HepG2 (cell line): ENCODE results near the gene ESPN. TPM values are rescaled to one million over a fixed set of nuclear protein-coding genes. Genes with fewer than 3 reads are reported as not detected.

Source experiments
- AHR ChIP-seq: IDR thresholded peaks from 2 replicates; pipeline ENCODE4 v1.6.1; 2018; ENCODE audit warnings: missing genetic modification reagents, missing compliant biosample characterization
- ARHGAP35 ChIP-seq: sonication (generic); formaldehyde crosslinking; IDR thresholded peaks from 2 replicates; pipeline ENCODE4 v1.9.0; 2022; ENCODE audit warnings: mild to moderate bottlenecking, inconsistent platforms, moderate library complexity, missing genetic modification reagents, borderline replicate concordance
- CBX1 ChIP-seq: IDR thresholded peaks from one replicate; pipeline ENCODE4 v1.6.1; 2016; ENCODE audit warnings: antibody characterized with exemption, low read depth
- EEA1 ChIP-seq: sonication (generic); formaldehyde crosslinking; IDR thresholded peaks from 2 replicates; pipeline ENCODE4 v1.5.1; 2020; ENCODE audit warnings: mild to moderate bottlenecking, missing genetic modification reagents, borderline replicate concordance
- MIXL1 ChIP-seq: IDR thresholded peaks from 2 replicates; pipeline ENCODE4 v1.6.1; 2016
- MLLT10 ChIP-seq: sonication (generic); formaldehyde crosslinking; IDR thresholded peaks from 2 replicates; pipeline ENCODE4 v1.4.0; 2020; ENCODE audit warnings: missing genetic modification reagents
- NFIB ChIP-seq: sonication (generic); formaldehyde crosslinking; IDR thresholded peaks from 2 replicates; pipeline ENCODE4 v1.9.0; 2021; ENCODE audit warnings: missing genetic modification reagents, mild to moderate bottlenecking, borderline replicate concordance
- ONECUT2 ChIP-seq: sonication (generic); formaldehyde crosslinking; IDR thresholded peaks from 2 replicates; pipeline ENCODE4 v1.4.0; 2020; ENCODE audit warnings: missing genetic modification reagents
- PAX8 ChIP-seq: sonication (generic); formaldehyde crosslinking; IDR thresholded peaks from 2 replicates; pipeline ENCODE4 v1.8.0; 2022; ENCODE audit warnings: mild to moderate bottlenecking, missing genetic modification reagents, borderline replicate concordance
- ZFY ChIP-seq: sonication (generic); formaldehyde crosslinking; IDR thresholded peaks from 2 replicates; pipeline ENCODE4 v1.4.0; 2020; ENCODE audit warnings: missing genetic modification reagents
- ZNF432 ChIP-seq: sonication (generic); formaldehyde crosslinking; IDR thresholded peaks from 2 replicates; pipeline ENCODE4 v1.5.0; 2020; ENCODE audit warnings: missing genetic modification reagents, mild to moderate bottlenecking, borderline replicate concordance
- ZNF564 ChIP-seq: sonication (generic); formaldehyde crosslinking; IDR thresholded peaks from 2 replicates; pipeline ENCODE4 v1.8.1; 2023; ENCODE audit warnings: mild to moderate bottlenecking, missing genetic modification reagents
- ZNF629 ChIP-seq: sonication (generic); formaldehyde crosslinking; conservative IDR thresholded peaks from 2 replicates; pipeline ENCODE4 v1.5.0; 2020; ENCODE audit warnings: missing genetic modification reagents
- polyA plus RNA-seq, 8 experiments: library from polyadenylated mRNA; depleted of rRNA in 3 of 8; stranded (reverse) in 7 of 8; unstranded in 1 of 8; fragments of >200 nt; fragmentation: Illumina TruSeq in 4 of 8; extraction: Trizol in 4 of 8; gene quantifications; 2 replicates each; pipeline versions ENCODE4 v1.2.1 to v1.2.3, GENCODE V29; 2011 to 2016; ENCODE audit warnings: low read depth in 4 of 8, missing spikeins in 1 of 8, mixed read lengths in 1 of 8; ENCODE audit not compliant: insufficient read depth in 1 of 8
- total RNA-seq, 5 experiments: library from RNA; depleted of rRNA; stranded (reverse); fragments of >200 nt; fragmentation: Illumina TruSeq; extraction: Trizol; gene quantifications; 2 replicates each; pipeline ENCODE4 v1.2.3, GENCODE V29; 2016; ENCODE audit warnings: low read depth in 1 of 5
- TF ChIP-seq, protein P1 (sequence below): sonication (generic); formaldehyde crosslinking; IDR thresholded peaks from 2 replicates; pipeline ENCODE4 v1.8.0; 2022; ENCODE audit warnings: mild to moderate bottlenecking, missing genetic modification reagents, moderate library complexity
- TF ChIP-seq, protein P2 (sequence below): sonication (generic); formaldehyde crosslinking; IDR thresholded peaks from 2 replicates; pipeline ENCODE4 v1.4.0; 2020; ENCODE audit warnings: mild to moderate bottlenecking, missing genetic modification reagents
- TF ChIP-seq, protein P3 (sequence below): sonication (generic); formaldehyde crosslinking; IDR thresholded peaks from 2 replicates; pipeline ENCODE4 v1.4.0; 2020; ENCODE audit warnings: mild to moderate bottlenecking, missing genetic modification reagents
- TF ChIP-seq, protein P4 (sequence below): IDR thresholded peaks from 2 replicates; pipeline ENCODE4 v1.6.1; 2016; ENCODE audit warnings: low read depth, control low read depth
- TF ChIP-seq, protein P5 (sequence below): sonication (generic); formaldehyde crosslinking; IDR thresholded peaks from 2 replicates; pipeline ENCODE4 v1.5.1; 2020; ENCODE audit warnings: mild to moderate bottlenecking, missing genetic modification reagents, moderate library complexity
- TF ChIP-seq, protein P6 (sequence below): sonication (generic); formaldehyde crosslinking; conservative IDR thresholded peaks from 2 replicates; pipeline ENCODE4 v1.4.0; 2020; ENCODE audit warnings: missing genetic modification reagents

Gene ESPN
- total and polyA plus RNA-seq, 2 of the 13 experiments (the other 11 are each of a cell fraction or from before 2014, with no cell fraction given): 48.6 to 54.2 TPM

DNA sequence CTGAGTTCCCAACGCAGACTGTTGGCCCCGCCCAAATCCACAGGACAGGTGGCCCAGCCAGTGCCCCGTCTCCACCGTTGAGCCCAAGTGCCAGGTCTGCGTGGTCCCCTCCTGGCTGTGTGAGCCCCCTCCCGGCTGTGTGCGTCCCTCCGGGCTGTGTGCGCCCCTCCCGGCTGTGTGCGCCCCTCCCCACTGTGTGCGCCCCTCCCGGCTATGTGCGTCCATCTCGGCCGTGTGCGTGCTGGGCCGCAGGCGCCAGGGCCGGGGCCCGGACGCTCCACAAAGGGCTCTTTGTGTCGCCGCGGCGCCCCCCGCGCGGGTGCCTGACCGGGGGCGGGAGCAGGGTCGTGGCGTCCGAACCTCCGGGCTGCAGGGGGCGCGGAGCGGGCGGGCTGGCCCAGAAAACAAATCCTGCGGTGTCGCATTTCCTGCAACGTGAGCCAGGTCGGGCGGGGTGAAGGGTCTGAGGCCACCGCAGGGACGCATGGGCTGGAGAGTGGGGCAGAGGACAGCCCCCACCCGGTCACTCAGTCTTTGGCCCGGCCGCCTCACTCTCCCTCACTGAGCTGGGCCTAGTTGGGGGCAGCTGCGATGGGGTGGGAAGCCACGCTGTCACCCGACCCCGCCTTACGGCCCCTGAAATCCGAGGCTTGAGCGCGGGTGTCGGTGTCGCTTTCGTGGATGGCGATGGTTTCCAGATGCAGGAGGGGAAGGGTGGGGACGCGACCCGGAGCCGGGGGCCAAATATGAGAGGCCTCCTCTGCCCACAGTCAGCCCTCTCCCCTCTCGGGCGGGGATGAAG lies 22.6 kb downstream of the ESPN start (continued):
- TF ChIP-seq, protein P1, sequence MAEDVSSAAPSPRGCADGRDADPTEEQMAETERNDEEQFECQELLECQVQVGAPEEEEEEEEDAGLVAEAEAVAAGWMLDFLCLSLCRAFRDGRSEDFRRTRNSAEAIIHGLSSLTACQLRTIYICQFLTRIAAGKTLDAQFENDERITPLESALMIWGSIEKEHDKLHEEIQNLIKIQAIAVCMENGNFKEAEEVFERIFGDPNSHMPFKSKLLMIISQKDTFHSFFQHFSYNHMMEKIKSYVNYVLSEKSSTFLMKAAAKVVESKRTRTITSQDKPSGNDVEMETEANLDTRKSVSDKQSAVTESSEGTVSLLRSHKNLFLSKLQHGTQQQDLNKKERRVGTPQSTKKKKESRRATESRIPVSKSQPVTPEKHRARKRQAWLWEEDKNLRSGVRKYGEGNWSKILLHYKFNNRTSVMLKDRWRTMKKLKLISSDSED (CRISPR knock-in tag): no peak
- TF ChIP-seq PAX8 (CRISPR knock-in tag): no peak
- TF ChIP-seq ARHGAP35 (CRISPR knock-in tag): peak; percentile 38; the same call in 1 of the 2 replicates
- TF ChIP-seq, protein P2, sequence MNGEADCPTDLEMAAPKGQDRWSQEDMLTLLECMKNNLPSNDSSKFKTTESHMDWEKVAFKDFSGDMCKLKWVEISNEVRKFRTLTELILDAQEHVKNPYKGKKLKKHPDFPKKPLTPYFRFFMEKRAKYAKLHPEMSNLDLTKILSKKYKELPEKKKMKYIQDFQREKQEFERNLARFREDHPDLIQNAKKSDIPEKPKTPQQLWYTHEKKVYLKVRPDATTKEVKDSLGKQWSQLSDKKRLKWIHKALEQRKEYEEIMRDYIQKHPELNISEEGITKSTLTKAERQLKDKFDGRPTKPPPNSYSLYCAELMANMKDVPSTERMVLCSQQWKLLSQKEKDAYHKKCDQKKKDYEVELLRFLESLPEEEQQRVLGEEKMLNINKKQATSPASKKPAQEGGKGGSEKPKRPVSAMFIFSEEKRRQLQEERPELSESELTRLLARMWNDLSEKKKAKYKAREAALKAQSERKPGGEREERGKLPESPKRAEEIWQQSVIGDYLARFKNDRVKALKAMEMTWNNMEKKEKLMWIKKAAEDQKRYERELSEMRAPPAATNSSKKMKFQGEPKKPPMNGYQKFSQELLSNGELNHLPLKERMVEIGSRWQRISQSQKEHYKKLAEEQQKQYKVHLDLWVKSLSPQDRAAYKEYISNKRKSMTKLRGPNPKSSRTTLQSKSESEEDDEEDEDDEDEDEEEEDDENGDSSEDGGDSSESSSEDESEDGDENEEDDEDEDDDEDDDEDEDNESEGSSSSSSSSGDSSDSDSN (CRISPR knock-in tag): peak; percentile 74; the same call in 1 of the 2 replicates
- no peak for TF ChIP-seq ZNF432 (CRISPR knock-in tag)
- peak; percentile 16 for TF ChIP-seq CBX1
- TF ChIP-seq ONECUT2 (CRISPR knock-in tag): peak; percentile 40; the same call in 1 of the 2 replicates
- TF ChIP-seq, protein P3, sequence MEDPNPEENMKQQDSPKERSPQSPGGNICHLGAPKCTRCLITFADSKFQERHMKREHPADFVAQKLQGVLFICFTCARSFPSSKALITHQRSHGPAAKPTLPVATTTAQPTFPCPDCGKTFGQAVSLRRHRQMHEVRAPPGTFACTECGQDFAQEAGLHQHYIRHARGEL (CRISPR knock-in tag): 0 out of 2 replicates have a peak, but pooled peaks have one; percentile 40
- no peak; the same call in 1 of the 2 replicates for TF ChIP-seq EEA1 (CRISPR knock-in tag)
- no peak for TF ChIP-seq MLLT10 (CRISPR knock-in tag)
- TF ChIP-seq, protein P4, sequence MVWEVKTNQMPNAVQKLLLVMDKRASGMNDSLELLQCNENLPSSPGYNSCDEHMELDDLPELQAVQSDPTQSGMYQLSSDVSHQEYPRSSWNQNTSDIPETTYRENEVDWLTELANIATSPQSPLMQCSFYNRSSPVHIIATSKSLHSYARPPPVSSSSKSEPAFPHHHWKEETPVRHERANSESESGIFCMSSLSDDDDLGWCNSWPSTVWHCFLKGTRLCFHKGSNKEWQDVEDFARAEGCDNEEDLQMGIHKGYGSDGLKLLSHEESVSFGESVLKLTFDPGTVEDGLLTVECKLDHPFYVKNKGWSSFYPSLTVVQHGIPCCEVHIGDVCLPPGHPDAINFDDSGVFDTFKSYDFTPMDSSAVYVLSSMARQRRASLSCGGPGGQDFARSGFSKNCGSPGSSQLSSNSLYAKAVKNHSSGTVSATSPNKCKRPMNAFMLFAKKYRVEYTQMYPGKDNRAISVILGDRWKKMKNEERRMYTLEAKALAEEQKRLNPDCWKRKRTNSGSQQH (CRISPR knock-in tag): no peak
- TF ChIP-seq ZNF629: no peak
- peak; percentile 76 for TF ChIP-seq ZFY (CRISPR knock-in tag)
- TF ChIP-seq AHR (CRISPR knock-in tag): no peak
- TF ChIP-seq, protein P5, sequence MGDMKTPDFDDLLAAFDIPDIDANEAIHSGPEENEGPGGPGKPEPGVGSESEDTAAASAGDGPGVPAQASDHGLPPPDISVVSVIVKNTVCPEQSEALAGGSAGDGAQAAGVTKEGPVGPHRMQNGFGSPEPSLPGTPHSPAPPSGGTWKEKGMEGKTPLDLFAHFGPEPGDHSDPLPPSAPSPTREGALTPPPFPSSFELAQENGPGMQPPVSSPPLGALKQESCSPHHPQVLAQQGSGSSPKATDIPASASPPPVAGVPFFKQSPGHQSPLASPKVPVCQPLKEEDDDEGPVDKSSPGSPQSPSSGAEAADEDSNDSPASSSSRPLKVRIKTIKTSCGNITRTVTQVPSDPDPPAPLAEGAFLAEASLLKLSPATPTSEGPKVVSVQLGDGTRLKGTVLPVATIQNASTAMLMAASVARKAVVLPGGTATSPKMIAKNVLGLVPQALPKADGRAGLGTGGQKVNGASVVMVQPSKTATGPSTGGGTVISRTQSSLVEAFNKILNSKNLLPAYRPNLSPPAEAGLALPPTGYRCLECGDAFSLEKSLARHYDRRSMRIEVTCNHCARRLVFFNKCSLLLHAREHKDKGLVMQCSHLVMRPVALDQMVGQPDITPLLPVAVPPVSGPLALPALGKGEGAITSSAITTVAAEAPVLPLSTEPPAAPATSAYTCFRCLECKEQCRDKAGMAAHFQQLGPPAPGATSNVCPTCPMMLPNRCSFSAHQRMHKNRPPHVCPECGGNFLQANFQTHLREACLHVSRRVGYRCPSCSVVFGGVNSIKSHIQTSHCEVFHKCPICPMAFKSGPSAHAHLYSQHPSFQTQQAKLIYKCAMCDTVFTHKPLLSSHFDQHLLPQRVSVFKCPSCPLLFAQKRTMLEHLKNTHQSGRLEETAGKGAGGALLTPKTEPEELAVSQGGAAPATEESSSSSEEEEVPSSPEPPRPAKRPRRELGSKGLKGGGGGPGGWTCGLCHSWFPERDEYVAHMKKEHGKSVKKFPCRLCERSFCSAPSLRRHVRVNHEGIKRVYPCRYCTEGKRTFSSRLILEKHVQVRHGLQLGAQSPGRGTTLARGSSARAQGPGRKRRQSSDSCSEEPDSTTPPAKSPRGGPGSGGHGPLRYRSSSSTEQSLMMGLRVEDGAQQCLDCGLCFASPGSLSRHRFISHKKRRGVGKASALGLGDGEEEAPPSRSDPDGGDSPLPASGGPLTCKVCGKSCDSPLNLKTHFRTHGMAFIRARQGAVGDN (CRISPR knock-in tag): peak; percentile 84
- peak; percentile 45 for TF ChIP-seq MIXL1 (CRISPR knock-in tag)
- TF ChIP-seq NFIB (CRISPR knock-in tag): no peak
- no peak for TF ChIP-seq ZNF564 (CRISPR knock-in tag)
- TF ChIP-seq, protein P6, sequence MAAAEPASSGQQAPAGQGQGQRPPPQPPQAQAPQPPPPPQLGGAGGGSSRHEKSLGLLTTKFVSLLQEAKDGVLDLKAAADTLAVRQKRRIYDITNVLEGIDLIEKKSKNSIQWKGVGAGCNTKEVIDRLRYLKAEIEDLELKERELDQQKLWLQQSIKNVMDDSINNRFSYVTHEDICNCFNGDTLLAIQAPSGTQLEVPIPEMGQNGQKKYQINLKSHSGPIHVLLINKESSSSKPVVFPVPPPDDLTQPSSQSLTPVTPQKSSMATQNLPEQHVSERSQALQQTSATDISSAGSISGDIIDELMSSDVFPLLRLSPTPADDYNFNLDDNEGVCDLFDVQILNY (CRISPR knock-in tag): no peak
